ENCODE measurements around the gene PSAT1. TPM values are rescaled to one million over a fixed set of nuclear protein-coding genes. Genes with fewer than 3 reads are reported as not detected.
A peak's percentile ranks its signal among the peaks of the same experiment; 100 is the strongest.
"Not testable (repeated sequence)": the region's sequence is repeated elsewhere in the genome, so short reads cannot be mapped to it uniquely, and the experiment has no call there.

The PSAT1 gene
- total and polyA plus RNA-seq, 5 donors: 1.0 to 2.3 (median 1.4) TPM

- no peaks in the 10 kb centered on the region for H3K27me3 ChIP-seq (ENCODE audit: control insufficient read depth, insufficient read depth)
- 60% methylated on average over 5 of the region's 5 CpGs for WGBS
- intact Hi-C loops (cut with DNase I): no loop called here
- H3K4me3 ChIP-seq (ENCODE audit: low read length): no peak overlapping the region
- H3K9me3 ChIP-seq (ENCODE audit: control insufficient read depth, low read length): no peaks in the 10 kb centered on the region
- ATAC-seq (peak; percentile 78 to 83), DNase-seq (no peak)
- H3K27ac ChIP-seq (ENCODE audit: low read length): no peak overlapping the region
- peaks cover 6% of the 10 kb centered on the region for H3K4me1 ChIP-seq (ENCODE audit: control insufficient read depth, insufficient read depth, low read length)
Measured at GRCh38 chr9:78278177-78278777, 18.6 kb upstream of the PSAT1 start.

DNA sequence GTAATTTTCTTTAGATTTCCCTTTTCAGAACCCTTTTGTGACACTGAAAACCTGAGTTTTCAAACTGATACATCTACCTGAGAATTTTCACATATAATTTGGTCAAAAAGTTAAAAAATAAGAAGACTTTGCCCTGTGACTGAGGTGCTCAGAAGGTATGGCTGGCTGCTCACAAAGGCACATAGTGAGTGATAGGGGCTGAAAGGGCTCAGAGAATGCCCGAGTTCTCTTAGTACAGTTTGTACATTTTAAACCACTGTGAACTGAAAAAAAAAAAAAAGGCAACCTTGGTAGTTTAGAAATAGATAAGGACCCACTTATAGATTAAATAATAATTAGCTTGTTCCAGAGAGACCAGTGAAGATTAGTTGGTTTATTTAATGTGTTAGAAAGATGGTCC, 18.1 kb upstream of the PSAT1 start:
- no peak for ATAC-seq
- intact Hi-C loops (cut with DNase I): no loop called here

GRCh38 chr9:78280982-78281668, 15.8 kb upstream of the PSAT1 start:
- Histone ChIP-seq H3K27me3 (ENCODE audit: control insufficient read depth, insufficient read depth) (no peaks in the 10 kb centered on the region), H3K4me1 (ENCODE audit: control insufficient read depth, insufficient read depth, low read length) (peaks cover 6% of the 10 kb centered on the region), H3K4me3 (ENCODE audit: low read length) (no peak overlapping the region), H3K27ac (ENCODE audit: low read length) (peak overlapping the region; percentile 32), H3K9me3 (ENCODE audit: control insufficient read depth, low read length) (no peaks in the 10 kb centered on the region)
- intact Hi-C loops (cut with DNase I): no loop called here
- WGBS: 47% methylated on average over 3 of the region's 3 CpGs
- peak; percentile 92 to 97 for ATAC-seq
- peak; percentile 86 to 95 (median 93) for DNase-seq

More for the DNA sequence above, 18.1 kb upstream of the PSAT1 start:
- 80% methylated on average over 1 of the region's 1 CpG for WGBS
- Histone ChIP-seq H3K4me1 (ENCODE audit: control insufficient read depth, insufficient read depth, low read length) (peaks cover 6% of the 10 kb centered on the region), H3K27ac (ENCODE audit: low read length) (no peak overlapping the region), H3K4me3 (ENCODE audit: low read length) (no peak overlapping the region), H3K27me3 (ENCODE audit: control insufficient read depth, insufficient read depth) (no peaks in the 10 kb centered on the region), H3K9me3 (ENCODE audit: control insufficient read depth, low read length) (no peaks in the 10 kb centered on the region)
- DNase-seq: no peak

- H3K4me3 ChIP-seq (ENCODE audit: low read length); H3K27ac ChIP-seq (ENCODE audit: low read length); H3K27me3 ChIP-seq (ENCODE audit: control insufficient read depth, insufficient read depth); intact Hi-C loops (cut with DNase I); DNase-seq; H3K4me1 ChIP-seq (ENCODE audit: control insufficient read depth, insufficient read depth, low read length); ATAC-seq; H3K9me3 ChIP-seq (ENCODE audit: control insufficient read depth, low read length): not testable (repeated sequence)
- 86% methylated on average over 4 of the region's 4 CpGs for WGBS
Measured at GRCh38 chr9:78284181-78284580, 12.7 kb upstream of the PSAT1 start.

DNA sequence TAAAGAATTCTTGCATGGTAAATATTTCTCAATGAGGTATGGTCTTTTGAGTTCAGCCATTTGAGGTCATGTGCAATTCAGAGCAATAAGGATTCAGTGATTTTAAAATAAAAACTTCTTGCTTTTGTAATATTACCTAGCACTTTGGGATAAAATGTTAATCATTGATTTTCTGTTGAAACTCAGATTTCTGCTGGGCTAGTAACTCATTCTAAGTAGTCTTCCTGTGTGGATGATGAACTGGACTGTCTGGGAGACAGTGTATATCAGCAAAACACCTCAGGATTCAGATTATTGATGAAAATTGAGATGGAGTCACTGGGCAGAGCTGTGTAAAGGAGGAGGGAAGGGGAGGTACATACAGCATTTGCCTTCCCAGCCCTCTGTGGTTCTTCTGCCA, 10.8 kb upstream of the PSAT1 start:
- Histone ChIP-seq H3K27me3 (ENCODE audit: control insufficient read depth, insufficient read depth) (no peaks in the 10 kb centered on the region), H3K4me1 (ENCODE audit: control insufficient read depth, insufficient read depth, low read length) (peaks cover 3% of the 10 kb centered on the region), H3K4me3 (ENCODE audit: low read length) (no peak overlapping the region), H3K27ac (ENCODE audit: low read length) (no peak overlapping the region), H3K9me3 (ENCODE audit: control insufficient read depth, low read length) (no peaks in the 10 kb centered on the region)
- intact Hi-C loops (cut with DNase I): no loop called here
- DNase-seq (no peak), ATAC-seq (no peak)

GRCh38 chr9:78286946-78287388, 10.0 kb upstream of the PSAT1 start:
- WGBS: 94% methylated on average over 6 of the region's 6 CpGs
- H3K9me3 ChIP-seq (ENCODE audit: control insufficient read depth, low read length): no peaks in the 10 kb centered on the region
- H3K27me3 ChIP-seq (ENCODE audit: control insufficient read depth, insufficient read depth): no peaks in the 10 kb centered on the region
- ATAC-seq (no peak), DNase-seq (no peak)
- no peak overlapping the region for H3K4me3 ChIP-seq (ENCODE audit: low read length)
- no peaks in the 10 kb centered on the region for H3K4me1 ChIP-seq (ENCODE audit: control insufficient read depth, insufficient read depth, low read length)
- intact Hi-C loops (cut with DNase I): no loop called here
- H3K27ac ChIP-seq (ENCODE audit: low read length): no peak overlapping the region

GRCh38 chr9:78288214-78288892, 8.6 kb upstream of the PSAT1 start:
- ATAC-seq (no peak), DNase-seq (no peak)
- 84% methylated on average over 8 of the region's 8 CpGs for WGBS
- Histone ChIP-seq H3K4me1 (ENCODE audit: control insufficient read depth, insufficient read depth, low read length) (no peaks in the 10 kb centered on the region), H3K9me3 (ENCODE audit: control insufficient read depth, low read length) (no peaks in the 10 kb centered on the region), H3K27me3 (ENCODE audit: control insufficient read depth, insufficient read depth) (no peaks in the 10 kb centered on the region), H3K27ac (ENCODE audit: low read length) (no peak overlapping the region), H3K4me3 (ENCODE audit: low read length) (no peak overlapping the region)
- intact Hi-C loops (cut with DNase I): no loop called here

DNA sequence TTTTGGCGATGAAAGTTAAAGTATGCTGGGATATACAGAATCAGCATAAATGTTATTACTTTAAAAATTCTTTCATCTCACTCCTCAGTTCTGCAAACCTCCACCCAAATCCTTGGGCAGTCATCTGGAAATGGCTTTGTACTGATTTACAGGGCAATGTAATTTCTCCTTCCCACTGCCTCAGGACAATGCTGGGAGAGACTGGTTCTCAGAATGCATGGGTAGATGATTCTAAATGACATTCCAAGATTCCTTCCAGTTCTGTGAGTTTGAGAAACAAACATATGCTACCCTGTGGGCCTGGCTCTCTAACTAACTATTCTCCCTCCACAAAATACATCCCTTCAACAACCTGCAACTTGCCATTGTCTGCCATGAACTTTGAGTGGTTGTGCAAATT, 7.5 kb upstream of the PSAT1 start:
- intact Hi-C loops (cut with DNase I): no loop called here
- no peak overlapping the region for H3K27ac ChIP-seq (ENCODE audit: low read length)
- DNase-seq (no peak), ATAC-seq (no peak)
- no peaks in the 10 kb centered on the region for H3K27me3 ChIP-seq (ENCODE audit: control insufficient read depth, insufficient read depth)
- H3K4me1 ChIP-seq (ENCODE audit: control insufficient read depth, insufficient read depth, low read length): no peaks in the 10 kb centered on the region
- 100% methylated on average over 1 of the region's 1 CpG for WGBS
- no peaks in the 10 kb centered on the region for H3K9me3 ChIP-seq (ENCODE audit: control insufficient read depth, low read length)
- H3K4me3 ChIP-seq (ENCODE audit: low read length): no peak overlapping the region

GRCh38 chr9:78291240-78291925, 5.5 kb upstream of the PSAT1 start:
- no peaks in the 10 kb centered on the region for H3K9me3 ChIP-seq (ENCODE audit: control insufficient read depth, low read length)
- DNase-seq (no peak), ATAC-seq (no peak)
- H3K27me3 ChIP-seq (ENCODE audit: control insufficient read depth, insufficient read depth): no peaks in the 10 kb centered on the region
- no peak overlapping the region for H3K27ac ChIP-seq (ENCODE audit: low read length)
- no peaks in the 10 kb centered on the region for H3K4me1 ChIP-seq (ENCODE audit: control insufficient read depth, insufficient read depth, low read length)
- WGBS: 69% methylated on average over 8 of the region's 8 CpGs
- H3K4me3 ChIP-seq (ENCODE audit: low read length): no peak overlapping the region
- intact Hi-C loops (cut with DNase I): no loop called here

DNA sequence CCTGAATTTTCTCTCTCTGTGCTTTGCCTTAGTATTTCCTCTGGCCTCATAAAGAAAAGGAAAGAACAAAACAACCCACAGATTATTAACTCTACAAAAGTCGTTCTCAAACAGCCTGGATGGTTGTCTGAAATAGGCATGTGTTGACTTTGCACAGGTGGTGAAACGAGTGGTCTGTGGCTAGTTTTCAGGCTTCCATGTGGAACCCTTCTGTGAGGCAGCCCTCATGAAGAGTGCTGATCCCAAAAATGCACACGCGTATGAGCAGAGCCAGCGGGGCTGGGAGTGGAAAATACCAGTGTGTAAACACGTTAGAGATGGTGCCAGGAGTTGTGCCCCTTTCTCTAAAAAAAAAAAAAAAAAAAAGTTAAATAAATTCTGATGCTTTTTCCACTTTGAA, 4.9 kb upstream of the PSAT1 start:
- Histone ChIP-seq H3K9me3 (ENCODE audit: control insufficient read depth, low read length) (no peaks in the 10 kb centered on the region), H3K27ac (ENCODE audit: low read length) (no peak overlapping the region), H3K4me3 (ENCODE audit: low read length) (no peak overlapping the region), H3K4me1 (ENCODE audit: control insufficient read depth, insufficient read depth, low read length) (no peaks in the 10 kb centered on the region), H3K27me3 (ENCODE audit: control insufficient read depth, insufficient read depth) (no peaks in the 10 kb centered on the region)
- DNase-seq: no peak
- ATAC-seq: no peak
- intact Hi-C loops (cut with DNase I): no loop called here
- WGBS: 32% methylated on average over 6 of the region's 6 CpGs

All from right cardiac atrium (tissue), 5 donors.